GM21723 (cell line): ENCODE results near the gene MMP24.

ENCODE experiments used
- ATAC-seq: cut with Tn5 transposase; IDR thresholded peaks from one replicate; pipeline ENCODE4 v1.9.1; 2021; ENCODE audit warnings: mild to moderate bottlenecking, moderate library complexity; ENCODE audit not compliant: unreplicated experiment

MMP24 gene

GRCh38 chr20:35277127-35277526 lies 50.6 kb downstream of the MMP24 start:
- no peak for ATAC-seq

- ATAC-seq, result peak; percentile 79
These were observed 51.3 kb downstream of the MMP24 start, which contains the start of gene MMP24OS for GRCh38 chr20:35277531-35278395. TSS of gene MMP24OS (minus strand) at chr20:35278122. CDS start at chr20:35277929, 193 bp downstream.

GRCh38 chr20:35279040-35279439 lies 52.5 kb downstream of the MMP24 start:
- ATAC-seq, result no peak

GRCh38 chr20:35279533-35280174 lies 53.2 kb downstream of the MMP24 start:
- ATAC-seq, result no peak

GRCh38 chr20:35280523-35280922 lies 54.0 kb downstream of the MMP24 start:
- no peak for ATAC-seq

GRCh38 chr20:35281506-35282101 lies 55.1 kb downstream of the MMP24 start:
- no peak for ATAC-seq

- ATAC-seq, result no peak
These were observed 57.2 kb downstream of the MMP24 start for GRCh38 chr20:35283441-35284266.

- ATAC-seq, result peak; percentile 74
These were observed 57.9 kb downstream of the MMP24 start, which contains the start of gene EIF6 for GRCh38 chr20:35284267-35284991. TSS of gene EIF6 (minus strand) at chr20:35284772. CDS start at chr20:35284487, 285 bp downstream.

- no peak for ATAC-seq
These were observed 58.7 kb downstream of the MMP24 start for GRCh38 chr20:35284992-35285805.

GRCh38 chr20:35285806-35286076 lies 59.3 kb downstream of the MMP24 start:
- ATAC-seq, result no peak

- ATAC-seq, result no peak
These were observed 59.8 kb downstream of the MMP24 start for GRCh38 chr20:35286077-35286898.

GRCh38 chr20:35286899-35287508 lies 60.5 kb downstream of the MMP24 start:
- ATAC-seq, result no peak

GRCh38 chr20:35287509-35288324 lies 61.2 kb downstream of the MMP24 start:
- no peak for ATAC-seq

GRCh38 chr20:35288325-35289060 lies 62.0 kb downstream of the MMP24 start:
- ATAC-seq, result no peak

- ATAC-seq, result no peak
These were observed 63.8 kb downstream of the MMP24 start for GRCh38 chr20:35290186-35290886.

GRCh38 chr20:35290887-35291417 lies 64.5 kb downstream of the MMP24 start:
- no peak for ATAC-seq
